Vagina (tissue), 2 donors: ENCODE results near the gene HSPA14. TPM values are rescaled to one million over a fixed set of nuclear protein-coding genes. Genes with fewer than 3 reads are reported as not detected.
A peak's percentile ranks its signal among the peaks of the same experiment; 100 is the strongest.

Experiments
- DNase-seq, 2 donors: peaks; one replicate each; pipeline ENCODE4 v3.0.0-alpha.2; 2017; ENCODE audit errors: extremely low spot score in 2 of 2
- H3K27ac ChIP-seq: fragments of 200-600 bp; sonication (generic); one replicate; pipeline ENCODE4 v1.5.1; 2019
- H3K27me3 ChIP-seq: fragments of 200-600 bp; sonication (generic); one replicate; pipeline ENCODE4 v1.5.1; 2019
- H3K36me3 ChIP-seq, 2 donors: fragments of 200-600 bp; sonication (generic); one replicate each; pipeline ENCODE4 v1.5.1; 2017 to 2019
- H3K4me1 ChIP-seq: fragments of 200-600 bp; sonication (generic); one replicate; pipeline ENCODE4 v1.5.1; 2019
- H3K4me3 ChIP-seq, 2 donors: fragments of 200-600 bp; sonication (generic); 1 replicate in 1 of 2; 2 replicates in 1 of 2; pipeline ENCODE4 v1.5.1; 2016 to 2019
- H3K9me3 ChIP-seq: fragments of 200-600 bp; sonication (generic); one replicate; pipeline ENCODE4 v1.5.1; 2019
- POLR2A ChIP-seq, 2 donors: fragments of 450-650 bp; IDR thresholded peaks; one replicate each; pipeline ENCODE4 v1.6.1; 2017; ENCODE audit warnings: antibody characterized with exemption in 2 of 2, mild to moderate bottlenecking in 2 of 2, moderate library complexity in 2 of 2
- POLR2AphosphoS5 ChIP-seq, 2 donors: sonication (generic); formaldehyde crosslinking; IDR thresholded peaks; one replicate each; pipeline ENCODE4 v1.9.0; 2017; ENCODE audit warnings: antibody characterized with exemption in 2 of 2, mild to moderate bottlenecking in 2 of 2, low read depth in 1 of 2; ENCODE audit not compliant: insufficient read depth in 1 of 2
- intact Hi-C: fragments of 100-400 bp; cut with DNase I; formaldehyde crosslinking; loops from one replicate; pipeline ENCODE4 v1.15.1; 2023
- total RNA-seq: library from RNA; depleted of rRNA; stranded (reverse); fragments of >200 nt; gene quantifications from one replicate; pipeline ENCODE4 v1.2.3, GENCODE V29; 2016
- TF ChIP-seq, protein P1 (sequence below), 3 experiments: fragments of 450-650 bp in 2 of 3; fragments of 200-600 bp in 1 of 3; sonication (generic) in 1 of 3; IDR thresholded peaks; one replicate each; pipeline ENCODE4 v1.5.1; 2017 to 2019; ENCODE audit warnings: antibody characterized with exemption in 3 of 3, mild to moderate bottlenecking in 2 of 3, moderate library complexity in 2 of 3

HSPA14 gene
- total RNA-seq, result 8.3 TPM

GRCh38 chr10:14837757-14838581, at the start of gene HSPA14, which contains the start of the genes CDNF and MSANTD7:
Gene HSPA14, plus strand, starts transcription at chr10:14838306. Its CDS starts 97 bp downstream, at chr10:14838403.
Gene CDNF, minus strand, starts transcription at chr10:14838037. Its CDS starts 91 bp downstream, at chr10:14837946.
Gene MSANTD7, plus strand, starts transcription at chr10:14838306. Its CDS starts 3,979 bp downstream, at chr10:14842285.
- TF ChIP-seq POLR2AphosphoS5 (IDR thresholded peaks at IDR 0.05; ENCODE audit: insufficient read depth in 1 of 2, low read depth in 1 of 2) (peak; percentile 94 to 95), POLR2A (IDR thresholded peaks at IDR 0.05) (peak in 1 of 2 donors; percentile 62)
- TF ChIP-seq, protein P1, sequence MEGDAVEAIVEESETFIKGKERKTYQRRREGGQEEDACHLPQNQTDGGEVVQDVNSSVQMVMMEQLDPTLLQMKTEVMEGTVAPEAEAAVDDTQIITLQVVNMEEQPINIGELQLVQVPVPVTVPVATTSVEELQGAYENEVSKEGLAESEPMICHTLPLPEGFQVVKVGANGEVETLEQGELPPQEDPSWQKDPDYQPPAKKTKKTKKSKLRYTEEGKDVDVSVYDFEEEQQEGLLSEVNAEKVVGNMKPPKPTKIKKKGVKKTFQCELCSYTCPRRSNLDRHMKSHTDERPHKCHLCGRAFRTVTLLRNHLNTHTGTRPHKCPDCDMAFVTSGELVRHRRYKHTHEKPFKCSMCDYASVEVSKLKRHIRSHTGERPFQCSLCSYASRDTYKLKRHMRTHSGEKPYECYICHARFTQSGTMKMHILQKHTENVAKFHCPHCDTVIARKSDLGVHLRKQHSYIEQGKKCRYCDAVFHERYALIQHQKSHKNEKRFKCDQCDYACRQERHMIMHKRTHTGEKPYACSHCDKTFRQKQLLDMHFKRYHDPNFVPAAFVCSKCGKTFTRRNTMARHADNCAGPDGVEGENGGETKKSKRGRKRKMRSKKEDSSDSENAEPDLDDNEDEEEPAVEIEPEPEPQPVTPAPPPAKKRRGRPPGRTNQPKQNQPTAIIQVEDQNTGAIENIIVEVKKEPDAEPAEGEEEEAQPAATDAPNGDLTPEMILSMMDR (IDR thresholded peaks at IDR 0.05), result no peak
- no peaks in the 10 kb centered on the region for H3K27me3 ChIP-seq
- H3K4me1 ChIP-seq, result peaks cover 29% of the 10 kb centered on the region
- no peaks in the 10 kb centered on the region for H3K9me3 ChIP-seq
- peak within 1 kb of the TSS; percentile 97 for H3K27ac ChIP-seq
- DNase-seq, result peak; percentile 98 to 99
- H3K4me3 ChIP-seq, result peak within 1 kb of the TSS; percentile 80 to 88
- H3K36me3 ChIP-seq, result peaks cover 0 to 14% of the 10 kb centered on the region in 2 donors
- intact Hi-C loops, result loop anchor here (10.0 kb wide), 2 partner anchors 233 to 333 kb away; no protein-coding TSS in a partner anchor

GRCh38 chr10:14798636-14799035, 39.5 kb upstream of the HSPA14 start:
- H3K27ac ChIP-seq, result no peak overlapping the region
- no peaks in the 10 kb centered on the region for H3K27me3 ChIP-seq
- H3K4me1 ChIP-seq, result no peaks in the 10 kb centered on the region
- no peak overlapping the region for H3K4me3 ChIP-seq
- DNase-seq, result no peak
- H3K36me3 ChIP-seq, result no peaks in the 10 kb centered on the region
- intact Hi-C loops, result no loop called here
- TF ChIP-seq POLR2AphosphoS5 (IDR thresholded peaks at IDR 0.05; ENCODE audit: insufficient read depth in 1 of 2, low read depth in 1 of 2), result no peak
- TF ChIP-seq POLR2A (IDR thresholded peaks at IDR 0.05), result no peak
- TF ChIP-seq, protein P1 (IDR thresholded peaks at IDR 0.05), result no peak
- no peaks in the 10 kb centered on the region for H3K9me3 ChIP-seq

- H3K9me3 ChIP-seq, result no peaks in the 10 kb centered on the region
- H3K27me3 ChIP-seq, result no peaks in the 10 kb centered on the region
- no peak overlapping the region for H3K27ac ChIP-seq
- H3K36me3 ChIP-seq, result no peaks in the 10 kb centered on the region
- no peaks in the 10 kb centered on the region for H3K4me1 ChIP-seq
- intact Hi-C loops, result no loop called here
- TF ChIP-seq POLR2AphosphoS5 (IDR thresholded peaks at IDR 0.05; ENCODE audit: insufficient read depth in 1 of 2, low read depth in 1 of 2) (no peak), POLR2A (IDR thresholded peaks at IDR 0.05) (no peak)
- TF ChIP-seq, protein P1 (IDR thresholded peaks at IDR 0.05), result no peak
- no peak overlapping the region for H3K4me3 ChIP-seq
- DNase-seq, result no peak
These were observed 37.7 kb upstream of the HSPA14 start for GRCh38 chr10:14800397-14800796.

- no peak for DNase-seq
- no peaks in the 10 kb centered on the region for H3K36me3 ChIP-seq
- no peak overlapping the region for H3K27ac ChIP-seq
- no peaks in the 10 kb centered on the region for H3K4me1 ChIP-seq
- no peaks in the 10 kb centered on the region for H3K27me3 ChIP-seq
- H3K9me3 ChIP-seq, result no peaks in the 10 kb centered on the region
- H3K4me3 ChIP-seq, result no peak overlapping the region
- intact Hi-C loops, result no loop called here
- TF ChIP-seq, protein P1 (IDR thresholded peaks at IDR 0.05), result no peak
- no peak for TF ChIP-seq POLR2A (IDR thresholded peaks at IDR 0.05)
These were observed 36.4 kb upstream of the HSPA14 start for GRCh38 chr10:14801723-14802122.

GRCh38 chr10:14803827-14804226, 34.3 kb upstream of the HSPA14 start:
- Histone ChIP-seq H3K9me3 (no peaks in the 10 kb centered on the region), H3K4me3 (no peak overlapping the region), H3K4me1 (no peaks in the 10 kb centered on the region), H3K36me3 (no peaks in the 10 kb centered on the region), H3K27ac (no peak overlapping the region), H3K27me3 (no peaks in the 10 kb centered on the region)
- TF ChIP-seq POLR2A (IDR thresholded peaks at IDR 0.05), result no peak
- TF ChIP-seq, protein P1 (IDR thresholded peaks at IDR 0.05), result no peak
- no peak for TF ChIP-seq POLR2AphosphoS5 (IDR thresholded peaks at IDR 0.05; ENCODE audit: insufficient read depth in 1 of 2, low read depth in 1 of 2)
- DNase-seq, result no peak
- intact Hi-C loops, result no loop called here
